Breast epithelium (tissue), 4 donors: Measurements from ENCODE around the gene ATG2B. TPM values are rescaled to one million over a fixed set of nuclear protein-coding genes. Genes with fewer than 3 reads are reported as not detected.

Experiments used
- DNase-seq, 2 donors: peaks; one replicate each; pipeline ENCODE4 v3.0.0-alpha.2; 2019; ENCODE audit warnings: low spot score in 2 of 2
- H3K27ac ChIP-seq, 2 donors: fragments of 200-600 bp; sonication (generic) in 1 of 2; one replicate each; pipeline ENCODE4 v1.5.1; 2016 to 2019; ENCODE audit warnings: mild to moderate bottlenecking in 1 of 2
- H3K27me3 ChIP-seq, 2 donors: fragments of 200-600 bp; sonication (generic) in 1 of 2; one replicate each; pipeline versions ENCODE4 v1.5.1 to v1.6.0; 2017 to 2019; ENCODE audit warnings: control low read depth in 1 of 2, mild to moderate bottlenecking in 1 of 2
- H3K36me3 ChIP-seq: fragments of 200-600 bp; one replicate; pipeline ENCODE4 v1.5.1; 2019
- H3K4me1 ChIP-seq, 2 donors: fragments of 200-600 bp; sonication (generic); one replicate each; pipeline ENCODE4 v1.5.1; 2016 to 2019; ENCODE audit warnings: control low read depth in 1 of 2
- H3K4me3 ChIP-seq, 3 donors: fragments of 200-600 bp; sonication (generic); 1 replicate in 2 of 3; 2 replicates in 1 of 3; pipeline ENCODE4 v1.5.1; 2016 to 2019; ENCODE audit warnings: mild to moderate bottlenecking in 3 of 3, moderate library complexity in 2 of 3
- H3K9me3 ChIP-seq, 2 donors: fragments of 200-600 bp; sonication (generic) in 1 of 2; one replicate each; pipeline ENCODE4 v1.5.1; 2016 to 2019; ENCODE audit warnings: control low read depth in 1 of 2
- CTCF ChIP-seq, 3 donors: fragments of 450-650 bp; IDR thresholded peaks; one replicate each; pipeline ENCODE4 v1.5.1; 2016 to 2017; ENCODE audit warnings: antibody characterized with exemption in 3 of 3, mild to moderate bottlenecking in 3 of 3, moderate library complexity in 3 of 3
- POLR2A ChIP-seq: fragments of 450-650 bp; IDR thresholded peaks from one replicate; pipeline ENCODE4 v1.6.1; 2016; ENCODE audit warnings: antibody characterized with exemption, mild to moderate bottlenecking, moderate library complexity
- POLR2AphosphoS5 ChIP-seq, 3 donors: sonication (generic); formaldehyde crosslinking; IDR thresholded peaks; one replicate each; pipeline ENCODE4 v1.6.1; 2017; ENCODE audit warnings: antibody characterized with exemption in 3 of 3
- intact Hi-C: fragments of 100-400 bp; cut with DNase I; formaldehyde crosslinking; loops from one replicate; pipeline ENCODE4 v1.15.1; 2023; ENCODE audit warnings: low total_unique reads
- total RNA-seq, 3 donors: library from RNA; depleted of rRNA; stranded (reverse); fragments of >200 nt; gene quantifications; one replicate each; pipeline ENCODE4 v1.1.0, GENCODE V29; 2016

ATG2B gene
- total RNA-seq, 3 donors from 2014 or later: 23.7 to 51.4 (median 42.0) TPM

DNA sequence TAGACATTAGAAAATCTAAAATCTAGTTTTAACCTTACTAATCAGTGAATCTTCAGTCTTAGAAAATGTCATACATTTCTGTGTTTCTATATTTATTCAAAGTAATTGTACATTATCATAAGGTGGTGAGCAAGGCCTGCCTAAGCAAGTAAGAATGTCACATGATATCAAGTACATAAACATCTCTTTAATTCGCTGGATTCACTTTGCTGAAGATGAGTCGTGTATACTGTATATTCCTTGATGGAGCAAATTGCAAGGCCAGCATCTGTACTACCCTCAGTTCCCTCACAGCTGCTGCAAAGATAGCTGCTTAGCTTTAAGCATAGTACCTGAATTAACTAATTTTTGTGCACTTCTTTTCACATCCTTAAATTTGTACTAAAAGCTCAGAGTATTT lies 20.3 kb upstream of the ATG2B start:
- H3K9me3 ChIP-seq: no peaks in the 10 kb centered on the region
- no peaks in the 10 kb centered on the region for H3K27me3 ChIP-seq
- DNase-seq: no peak
- no peak overlapping the region for H3K27ac ChIP-seq
- H3K4me3 ChIP-seq: no peak overlapping the region
- H3K4me1 ChIP-seq: no peaks in the 10 kb centered on the region
- no peaks in the 10 kb centered on the region for H3K36me3 ChIP-seq
- no peak for TF ChIP-seq POLR2AphosphoS5 (IDR thresholded peaks at IDR 0.05)
- TF ChIP-seq POLR2A: no peak
- TF ChIP-seq CTCF (IDR thresholded peaks at IDR 0.05): no peak
- intact Hi-C loops: no loop called here

DNA sequence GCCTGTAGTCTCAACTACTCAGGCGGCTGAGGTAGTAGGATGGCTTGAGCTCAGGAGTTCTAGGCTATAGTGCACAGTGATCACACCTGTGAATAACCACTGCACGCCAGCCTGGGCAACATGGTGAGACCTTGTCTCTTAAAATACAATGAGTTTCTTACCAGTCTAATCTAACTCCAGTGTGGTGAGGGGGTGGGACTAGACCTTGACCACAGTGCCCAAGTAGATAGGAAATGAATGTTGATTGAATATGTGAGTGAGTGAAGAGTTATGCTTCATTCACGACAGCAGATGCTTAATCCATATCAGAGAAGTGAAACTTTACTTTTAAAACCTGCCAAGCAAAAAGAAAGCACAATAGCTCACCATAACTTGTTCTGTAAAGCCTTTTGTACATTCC lies 17.6 kb upstream of the ATG2B start:
- no peaks in the 10 kb centered on the region for H3K27me3 ChIP-seq
- H3K36me3 ChIP-seq: no peaks in the 10 kb centered on the region
- TF ChIP-seq POLR2AphosphoS5 (IDR thresholded peaks at IDR 0.05) (no peak), POLR2A (no peak), CTCF (IDR thresholded peaks at IDR 0.05) (no peak)
- H3K27ac ChIP-seq: no peak overlapping the region
- intact Hi-C loops: no loop called here
- H3K9me3 ChIP-seq: no peaks in the 10 kb centered on the region
- no peak overlapping the region for H3K4me3 ChIP-seq
- H3K4me1 ChIP-seq: no peaks in the 10 kb centered on the region
- DNase-seq: no peak

DNA sequence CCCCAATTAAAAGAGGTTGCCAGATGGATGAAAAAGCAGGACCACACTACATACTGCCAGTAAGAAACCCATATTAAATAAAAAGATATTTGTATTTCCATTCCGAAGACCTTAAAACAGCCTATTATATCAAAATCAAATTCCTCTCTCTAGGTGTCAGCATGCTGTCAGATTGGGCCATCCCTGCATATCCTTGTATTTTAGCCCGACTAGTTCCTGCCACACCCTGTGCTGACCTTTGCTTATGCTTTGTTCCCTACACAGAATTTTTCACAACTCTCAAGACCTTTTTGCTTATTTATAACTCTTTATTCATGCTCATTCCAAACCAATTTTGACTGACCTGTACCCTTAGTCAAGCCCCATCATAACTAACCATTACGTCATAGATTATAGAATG lies 13.0 kb upstream of the ATG2B start:
- Histone ChIP-seq H3K27me3 (no peaks in the 10 kb centered on the region), H3K9me3 (no peaks in the 10 kb centered on the region), H3K36me3 (no peaks in the 10 kb centered on the region), H3K4me1 (no peaks in the 10 kb centered on the region), H3K27ac (no peak overlapping the region), H3K4me3 (no peak overlapping the region)
- intact Hi-C loops: no loop called here
- TF ChIP-seq CTCF (IDR thresholded peaks at IDR 0.05) (no peak), POLR2A (no peak)
- no peak for DNase-seq

DNA sequence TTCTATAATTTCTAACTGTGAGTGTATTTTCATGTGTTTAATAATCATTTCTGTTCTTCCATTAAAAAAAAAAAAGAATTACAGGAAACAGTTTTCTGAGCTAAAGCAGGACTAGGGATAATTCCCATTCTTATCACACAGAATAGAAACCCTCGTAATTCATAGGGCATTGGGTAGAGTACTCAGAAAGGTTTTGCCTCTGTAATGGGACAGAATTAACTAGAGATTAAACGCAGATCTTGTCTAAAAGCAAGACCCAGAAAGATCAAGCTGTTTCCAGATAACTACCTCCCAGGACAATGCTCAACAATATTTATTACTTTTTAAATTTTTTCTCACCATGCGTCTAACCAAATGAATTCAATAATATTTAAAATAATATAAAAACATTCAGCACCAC lies 10.4 kb upstream of the ATG2B start:
- Histone ChIP-seq H3K36me3 (no peaks in the 10 kb centered on the region), H3K27ac (no peak overlapping the region), H3K4me3 (no peak overlapping the region), H3K9me3 (no peaks in the 10 kb centered on the region), H3K4me1 (no peaks in the 10 kb centered on the region), H3K27me3 (no peaks in the 10 kb centered on the region)
- intact Hi-C loops: loop anchor here (2.0 kb wide), 1 partner anchor 27 kb away; no protein-coding TSS in a partner anchor
- no peak for DNase-seq
- TF ChIP-seq POLR2A (no peak), CTCF (IDR thresholded peaks at IDR 0.05) (no peak), POLR2AphosphoS5 (IDR thresholded peaks at IDR 0.05) (no peak)

- Histone ChIP-seq H3K4me1 (no peaks in the 10 kb centered on the region), H3K27ac (no peak overlapping the region), H3K9me3 (no peaks in the 10 kb centered on the region), H3K4me3 (no peak overlapping the region), H3K36me3 (no peaks in the 10 kb centered on the region), H3K27me3 (no peaks in the 10 kb centered on the region)
- TF ChIP-seq CTCF (IDR thresholded peaks at IDR 0.05) (no peak), POLR2AphosphoS5 (IDR thresholded peaks at IDR 0.05) (no peak), POLR2A (no peak)
- DNase-seq: no peak
- intact Hi-C loops: no loop called here
These were observed 7.4 kb upstream of the ATG2B start for GRCh38 chr14:96370528-96370927.
